IMR-90 (cell line): ENCODE results near the gene ZNF503. TPM values are rescaled to one million over a fixed set of nuclear protein-coding genes. Genes with fewer than 3 reads are reported as not detected.

ENCODE experiments used
- BHLHE40 ChIP-seq: fragments of 150-350 bp; IDR thresholded peaks from 2 replicates; pipeline ENCODE4 v1.6.1; 2016; ENCODE audit warnings: mild to moderate bottlenecking, low read depth, low read length
- MAZ ChIP-seq: IDR thresholded peaks from 2 replicates; pipeline ENCODE4 v1.6.1; 2012; ENCODE audit warnings: low read depth, mild to moderate bottlenecking, low read length, improper control_type of control experiment, moderate library complexity, borderline replicate concordance
- POLR2A ChIP-seq: IDR thresholded peaks from 2 replicates; pipeline ENCODE4 v1.6.1; 2012; ENCODE audit warnings: mild to moderate bottlenecking, low read depth, low read length
- RAD21 ChIP-seq: IDR thresholded peaks from 2 replicates; pipeline ENCODE4 v1.6.1; 2012; ENCODE audit warnings: low read length, improper control_type of control experiment
- RFX5 ChIP-seq: IDR thresholded peaks from 2 replicates; pipeline ENCODE4 v1.8.0; 2012; ENCODE audit warnings: low read depth, mild to moderate bottlenecking, low read length, moderate library complexity
- polyA plus RNA-seq, 3 experiments: library from polyadenylated mRNA; depleted of rRNA; stranded (reverse); fragments of >200 nt; gene quantifications; 2 replicates each; pipeline ENCODE4 v1.2.3, GENCODE V29; 2012; ENCODE audit warnings: low replicate concordance in 1 of 3
- total RNA-seq: library from RNA; depleted of rRNA; stranded (reverse); fragments of >200 nt; gene quantifications from 2 replicates; pipeline ENCODE4 v1.2.3, GENCODE V29; 2012
- TF ChIP-seq, protein P1 (sequence below): conservative IDR thresholded peaks from 2 replicates; pipeline ENCODE4 v1.5.1; 2012; ENCODE audit warnings: mild to moderate bottlenecking, low read depth, low read length, improper control_type of control experiment

Gene ZNF503
- total and polyA plus RNA-seq, 2 of the 4 experiments (the other 2 are of a cell fraction): 0.36 to 5.8 TPM

- TF ChIP-seq RFX5 (no peak), BHLHE40 (no peak), POLR2A (no peak), RAD21 (no peak), MAZ (no peak)
- TF ChIP-seq, protein P1, sequence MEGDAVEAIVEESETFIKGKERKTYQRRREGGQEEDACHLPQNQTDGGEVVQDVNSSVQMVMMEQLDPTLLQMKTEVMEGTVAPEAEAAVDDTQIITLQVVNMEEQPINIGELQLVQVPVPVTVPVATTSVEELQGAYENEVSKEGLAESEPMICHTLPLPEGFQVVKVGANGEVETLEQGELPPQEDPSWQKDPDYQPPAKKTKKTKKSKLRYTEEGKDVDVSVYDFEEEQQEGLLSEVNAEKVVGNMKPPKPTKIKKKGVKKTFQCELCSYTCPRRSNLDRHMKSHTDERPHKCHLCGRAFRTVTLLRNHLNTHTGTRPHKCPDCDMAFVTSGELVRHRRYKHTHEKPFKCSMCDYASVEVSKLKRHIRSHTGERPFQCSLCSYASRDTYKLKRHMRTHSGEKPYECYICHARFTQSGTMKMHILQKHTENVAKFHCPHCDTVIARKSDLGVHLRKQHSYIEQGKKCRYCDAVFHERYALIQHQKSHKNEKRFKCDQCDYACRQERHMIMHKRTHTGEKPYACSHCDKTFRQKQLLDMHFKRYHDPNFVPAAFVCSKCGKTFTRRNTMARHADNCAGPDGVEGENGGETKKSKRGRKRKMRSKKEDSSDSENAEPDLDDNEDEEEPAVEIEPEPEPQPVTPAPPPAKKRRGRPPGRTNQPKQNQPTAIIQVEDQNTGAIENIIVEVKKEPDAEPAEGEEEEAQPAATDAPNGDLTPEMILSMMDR: no peak
These were observed 4.7 kb downstream of the ZNF503 start (continued) for GRCh38 chr10:75396631-75397495.
